GM19193 (cell line): ENCODE measurements around the gene PRL.

Experiments used
- POLR2A ChIP-seq: IDR thresholded peaks from 4 replicates; pipeline ENCODE4 v1.6.1; 2011; ENCODE audit not compliant: insufficient read depth, insufficient read length; ENCODE audit errors: extremely low read depth

PRL gene

GRCh38 chr6:22308939-22309338 is 12.1 kb upstream of the PRL start:
- TF ChIP-seq POLR2A = no peak

GRCh38 chr6:22306741-22307466 is 10.1 kb upstream of the PRL start:
- no peak for TF ChIP-seq POLR2A

- no peak for TF ChIP-seq POLR2A
Measured at GRCh38 chr6:22302838-22303237, 6.0 kb upstream of the PRL start.

GRCh38 chr6:22300273-22300998 is 3.6 kb upstream of the PRL start:
- TF ChIP-seq POLR2A = no peak

GRCh38 chr6:22298475-22298890 is 1.6 kb upstream of the PRL start:
- no peak for TF ChIP-seq POLR2A

GRCh38 chr6:22296067-22296466 is 769 bp downstream of the PRL start:
- TF ChIP-seq POLR2A = no peak

- TF ChIP-seq POLR2A = no peak
Measured at GRCh38 chr6:22295145-22295544, 1.7 kb downstream of the PRL start.

- TF ChIP-seq POLR2A = no peak
Measured at GRCh38 chr6:22294301-22294700, 2.5 kb downstream of the PRL start.

GRCh38 chr6:22290045-22290444 is 6.8 kb downstream of the PRL start:
- TF ChIP-seq POLR2A = no peak

- TF ChIP-seq POLR2A = no peak
Measured at GRCh38 chr6:22288721-22289120, 8.1 kb downstream of the PRL start.

GRCh38 chr6:22284666-22285065 is 12.2 kb downstream of the PRL start:
- no peak for TF ChIP-seq POLR2A

GRCh38 chr6:22281341-22282085 is 15.3 kb downstream of the PRL start:
- no peak for TF ChIP-seq POLR2A

- TF ChIP-seq POLR2A = no peak
Measured at GRCh38 chr6:22279427-22279826, 17.4 kb downstream of the PRL start.

- no peak for TF ChIP-seq POLR2A
Measured at GRCh38 chr6:22271081-22271480, 25.8 kb downstream of the PRL start.

- no peak for TF ChIP-seq POLR2A
Measured at GRCh38 chr6:22263748-22264147, 33.1 kb downstream of the PRL start.
